Peyer's patch (tissue), 4 donors: ENCODE measurements around the gene KIT. TPM values are rescaled to one million over a fixed set of nuclear protein-coding genes. Genes with fewer than 3 reads are reported as not detected.

ENCODE experiments used
- DNase-seq, 3 donors: peaks; one replicate each; pipeline ENCODE4 v3.0.0-alpha.2; 2017 to 2019
- H3K27ac ChIP-seq, 4 donors: fragments of 200-600 bp; sonication (generic); one replicate each; pipeline ENCODE4 v1.5.1; 2016 to 2019
- H3K27me3 ChIP-seq, 2 donors: fragments of 200-600 bp; sonication (generic); one replicate each; pipeline ENCODE4 v1.5.1; 2019
- H3K36me3 ChIP-seq, 3 donors: fragments of 200-600 bp; sonication (generic); one replicate each; pipeline ENCODE4 v1.5.1; 2016 to 2019
- H3K4me1 ChIP-seq, 4 donors: fragments of 200-600 bp; sonication (generic); one replicate each; pipeline ENCODE4 v1.5.1; 2016 to 2019
- H3K4me3 ChIP-seq, 4 donors: fragments of 200-600 bp; sonication (generic); 1 replicate in 3 of 4; 2 replicates in 1 of 4; pipeline ENCODE4 v1.5.1; 2016 to 2019; ENCODE audit warnings: mild to moderate bottlenecking in 1 of 4
- H3K9me3 ChIP-seq, 4 donors: fragments of 200-600 bp; sonication (generic); one replicate each; pipeline ENCODE4 v1.5.1; 2016 to 2019; ENCODE audit warnings: mild to moderate bottlenecking in 1 of 4
- POLR2A ChIP-seq, 2 donors: fragments of 450-650 bp; IDR thresholded peaks; one replicate each; pipeline ENCODE4 v1.5.1; 2017; ENCODE audit warnings: antibody characterized with exemption in 2 of 2, mild to moderate bottlenecking in 2 of 2, moderate library complexity in 2 of 2
- total RNA-seq, 4 donors: library from RNA; depleted of rRNA; stranded (reverse); fragments of >200 nt; gene quantifications; one replicate each; pipeline ENCODE4 v1.1.0, GENCODE V29; 2016
- TF ChIP-seq, protein P1 (sequence below), 6 experiments: fragments of 450-650 bp in 4 of 6; fragments of 200-600 bp in 2 of 6; sonication (generic) in 1 of 6; IDR thresholded peaks; one replicate each; pipeline ENCODE4 v1.5.1; 2017 to 2019; ENCODE audit warnings: antibody characterized with exemption in 6 of 6, mild to moderate bottlenecking in 3 of 6, moderate library complexity in 1 of 6

KIT gene
- total RNA-seq, 4 donors from 2014 or later = 4.4 to 21.5 (median 9.5) TPM

DNA sequence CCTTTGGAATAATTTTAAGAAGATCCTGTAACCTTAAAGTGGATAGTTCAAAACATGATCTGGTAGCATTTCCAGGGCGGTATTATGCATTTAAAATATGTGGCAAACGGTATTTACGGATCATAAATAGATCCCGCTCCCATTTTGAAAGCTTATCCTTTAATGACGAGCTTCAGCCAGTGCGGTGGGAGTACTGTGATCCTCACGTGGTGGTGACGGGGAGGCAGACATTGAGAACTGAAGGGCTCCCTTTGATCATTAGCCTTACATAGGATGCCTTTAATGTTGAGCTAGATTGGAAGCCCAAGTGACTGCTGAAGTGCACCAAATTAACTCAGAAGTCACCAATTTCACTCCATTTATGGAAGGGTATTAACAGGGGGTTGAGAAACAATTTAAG is 56.9 kb downstream of the KIT start:
- Histone ChIP-seq H3K27ac (no peak overlapping the region), H3K4me3 (no peak overlapping the region), H3K36me3 (no peaks in the 10 kb centered on the region), H3K27me3 (no peaks in the 10 kb centered on the region), H3K9me3 (no peaks in the 10 kb centered on the region), H3K4me1 (no peaks in the 10 kb centered on the region)
- no peak for DNase-seq
- TF ChIP-seq, protein P1, sequence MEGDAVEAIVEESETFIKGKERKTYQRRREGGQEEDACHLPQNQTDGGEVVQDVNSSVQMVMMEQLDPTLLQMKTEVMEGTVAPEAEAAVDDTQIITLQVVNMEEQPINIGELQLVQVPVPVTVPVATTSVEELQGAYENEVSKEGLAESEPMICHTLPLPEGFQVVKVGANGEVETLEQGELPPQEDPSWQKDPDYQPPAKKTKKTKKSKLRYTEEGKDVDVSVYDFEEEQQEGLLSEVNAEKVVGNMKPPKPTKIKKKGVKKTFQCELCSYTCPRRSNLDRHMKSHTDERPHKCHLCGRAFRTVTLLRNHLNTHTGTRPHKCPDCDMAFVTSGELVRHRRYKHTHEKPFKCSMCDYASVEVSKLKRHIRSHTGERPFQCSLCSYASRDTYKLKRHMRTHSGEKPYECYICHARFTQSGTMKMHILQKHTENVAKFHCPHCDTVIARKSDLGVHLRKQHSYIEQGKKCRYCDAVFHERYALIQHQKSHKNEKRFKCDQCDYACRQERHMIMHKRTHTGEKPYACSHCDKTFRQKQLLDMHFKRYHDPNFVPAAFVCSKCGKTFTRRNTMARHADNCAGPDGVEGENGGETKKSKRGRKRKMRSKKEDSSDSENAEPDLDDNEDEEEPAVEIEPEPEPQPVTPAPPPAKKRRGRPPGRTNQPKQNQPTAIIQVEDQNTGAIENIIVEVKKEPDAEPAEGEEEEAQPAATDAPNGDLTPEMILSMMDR (IDR thresholded peaks at IDR 0.05) = no peak
- TF ChIP-seq POLR2A (IDR thresholded peaks at IDR 0.05) = no peak

DNA sequence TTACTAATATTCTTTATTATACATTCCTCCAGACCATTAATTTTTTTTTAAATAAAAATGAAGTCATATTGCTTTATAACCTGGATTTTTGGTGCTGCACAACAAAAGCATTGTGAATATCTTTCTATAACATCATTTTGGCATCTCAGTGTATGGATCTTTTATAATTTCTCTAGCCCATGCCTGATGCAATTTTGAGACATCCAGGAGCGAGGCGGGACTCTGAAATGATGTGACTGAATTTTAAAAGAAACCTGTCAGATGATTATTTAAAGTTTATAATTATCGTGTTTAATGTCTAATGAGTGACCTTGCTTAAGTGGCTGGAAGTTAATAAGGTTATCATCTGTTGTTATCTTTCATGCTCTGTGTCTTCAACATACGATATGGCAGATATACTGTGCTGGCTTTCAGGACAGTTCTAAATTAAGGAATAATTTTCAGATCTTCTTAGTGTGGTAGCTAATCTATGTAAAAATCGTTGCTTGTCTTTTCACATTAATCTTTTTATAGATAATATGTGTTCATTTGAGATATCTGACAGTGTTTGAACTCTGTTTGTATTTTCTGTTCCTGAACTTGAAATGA is 58.8 kb downstream of the KIT start:
- no peak overlapping the region for H3K4me3 ChIP-seq
- H3K27ac ChIP-seq = no peak overlapping the region
- no peaks in the 10 kb centered on the region for H3K4me1 ChIP-seq
- no peak for TF ChIP-seq POLR2A (IDR thresholded peaks at IDR 0.05)
- TF ChIP-seq, protein P1 (IDR thresholded peaks at IDR 0.05) = no peak
- H3K36me3 ChIP-seq = no peaks in the 10 kb centered on the region
- H3K27me3 ChIP-seq = no peaks in the 10 kb centered on the region
- no peak for DNase-seq
- H3K9me3 ChIP-seq = no peaks in the 10 kb centered on the region

DNA sequence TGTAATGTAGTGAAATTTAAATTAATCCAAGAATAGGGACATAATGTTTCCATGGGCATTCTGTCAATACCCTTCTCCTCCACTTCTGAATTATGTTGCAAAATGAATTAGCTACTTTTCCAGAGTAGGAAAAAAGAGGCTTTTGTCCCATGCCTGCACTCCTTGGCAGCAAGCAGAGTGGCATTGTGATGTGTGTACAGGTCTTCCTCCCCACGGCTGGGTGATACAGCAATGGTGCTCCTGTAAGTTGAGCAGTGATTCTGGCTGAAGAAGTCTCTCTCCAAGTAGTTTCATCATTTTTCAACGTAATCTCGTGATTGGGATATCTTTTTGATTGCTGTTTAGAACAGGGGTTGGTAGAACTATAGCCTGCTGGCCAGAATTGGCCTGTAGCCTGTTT is 59.9 kb downstream of the KIT start:
- DNase-seq = no peak
- no peak for TF ChIP-seq POLR2A (IDR thresholded peaks at IDR 0.05)
- TF ChIP-seq, protein P1 (IDR thresholded peaks at IDR 0.05) = no peak
- Histone ChIP-seq H3K27me3 (no peaks in the 10 kb centered on the region), H3K4me1 (no peaks in the 10 kb centered on the region), H3K27ac (no peak overlapping the region), H3K36me3 (no peaks in the 10 kb centered on the region), H3K9me3 (no peaks in the 10 kb centered on the region), H3K4me3 (no peak overlapping the region)

DNA sequence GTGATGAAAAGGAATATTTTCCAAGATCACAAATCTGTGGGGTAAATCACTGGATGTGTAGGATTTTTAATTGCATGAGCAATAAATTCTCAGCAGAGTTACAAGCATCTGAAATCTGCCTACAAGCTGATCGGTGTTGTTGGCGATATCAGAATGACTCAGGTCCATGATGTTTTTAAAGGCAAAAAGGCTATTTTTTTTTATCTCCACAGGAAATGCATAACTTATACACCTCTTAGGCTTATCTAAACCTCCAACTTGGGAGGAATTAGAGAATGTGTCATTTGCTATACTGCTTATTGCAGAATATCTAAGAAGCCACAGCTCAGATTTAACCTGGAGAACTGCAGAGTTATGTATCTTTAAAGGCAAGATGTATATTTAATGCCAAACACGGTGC is 61.6 kb downstream of the KIT start:
- H3K4me3 ChIP-seq = no peak overlapping the region
- DNase-seq = no peak
- H3K9me3 ChIP-seq = no peaks in the 10 kb centered on the region
- no peaks in the 10 kb centered on the region for H3K4me1 ChIP-seq
- no peaks in the 10 kb centered on the region for H3K27me3 ChIP-seq
- H3K36me3 ChIP-seq = no peaks in the 10 kb centered on the region
- TF ChIP-seq, protein P1 (IDR thresholded peaks at IDR 0.05) = no peak
- no peak for TF ChIP-seq POLR2A (IDR thresholded peaks at IDR 0.05)
- H3K27ac ChIP-seq = no peak overlapping the region

DNA sequence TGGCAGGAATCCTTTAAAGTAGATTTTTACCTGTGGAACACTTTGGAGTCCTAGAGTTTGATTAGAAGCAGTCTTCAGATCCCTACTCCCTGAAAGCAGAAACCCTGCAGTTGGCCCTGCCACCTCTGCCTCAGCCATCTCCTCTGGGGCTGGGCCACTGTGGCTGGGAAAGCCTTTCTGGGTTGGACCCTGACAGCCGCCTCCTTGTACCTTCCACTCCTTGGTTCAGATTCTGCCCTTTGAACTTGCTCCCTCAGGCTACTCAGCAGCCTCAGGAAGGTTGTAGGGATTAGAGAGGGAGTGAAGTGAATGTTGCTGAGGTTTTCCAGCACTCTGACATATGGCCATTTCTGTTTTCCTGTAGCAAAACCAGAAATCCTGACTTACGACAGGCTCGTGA is 65.5 kb downstream of the KIT start:
- Histone ChIP-seq H3K4me1 (no peaks in the 10 kb centered on the region), H3K4me3 (no peak overlapping the region), H3K36me3 (no peaks in the 10 kb centered on the region), H3K27me3 (no peaks in the 10 kb centered on the region), H3K27ac (no peak overlapping the region), H3K9me3 (no peaks in the 10 kb centered on the region)
- no peak for DNase-seq
- TF ChIP-seq, protein P1 (IDR thresholded peaks at IDR 0.05) = no peak
- no peak for TF ChIP-seq POLR2A (IDR thresholded peaks at IDR 0.05)

DNA sequence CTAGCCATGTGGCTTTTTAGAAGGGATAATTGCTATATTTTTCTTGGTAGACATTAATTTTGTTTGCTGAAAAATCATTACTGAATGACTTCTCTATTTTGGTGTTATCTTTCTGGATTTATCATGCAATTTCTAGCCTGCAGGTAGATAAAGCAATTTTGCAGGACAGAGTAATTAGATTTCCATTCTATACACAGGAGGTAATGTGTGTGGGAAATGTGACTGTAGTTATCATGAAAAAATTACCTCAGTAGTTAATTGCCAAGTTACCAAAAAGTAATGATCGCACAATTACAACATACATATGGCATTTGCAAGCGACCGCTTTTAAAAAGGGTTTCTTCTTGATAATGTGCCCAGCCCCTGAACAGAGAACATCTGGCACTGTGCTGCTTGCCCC is 66.1 kb downstream of the KIT start:
- DNase-seq = no peak
- Histone ChIP-seq H3K27ac (no peak overlapping the region), H3K36me3 (no peaks in the 10 kb centered on the region), H3K4me3 (no peak overlapping the region), H3K27me3 (no peaks in the 10 kb centered on the region), H3K9me3 (no peaks in the 10 kb centered on the region), H3K4me1 (no peaks in the 10 kb centered on the region)
- TF ChIP-seq POLR2A (IDR thresholded peaks at IDR 0.05) = no peak
- TF ChIP-seq, protein P1 (IDR thresholded peaks at IDR 0.05) = no peak
